GM12878 (cell line): ENCODE measurements around the gene NSG2. TPM values are rescaled to one million over a fixed set of nuclear protein-coding genes. Genes with fewer than 3 reads are reported as not detected.

Experiments used
- ATAC-seq: fragments of 200-7000 bp; cut with Tn5 transposase; 3 replicates; pipeline ENCODE4 v1.9.1; 2020; ENCODE audit warnings: mild to moderate bottlenecking, moderate library complexity
- BruUV-seq: library from RNA; stranded (reverse); fragments of 400-500 nt; replicated peaks from 2 replicates; lab custom pipeline; 2021; lab: Mats Ljungman, UMichigan
- CTCF ChIA-PET: fragments of 300-600 bp; sonication (Branson Sonifier 250); formaldehyde crosslinking; extraction: SDS; loops from one replicate; lab custom pipeline; 2021; ENCODE audit warnings: inconsistent platforms; lab: Yijun Ruan, JAX
- POLR2A ChIA-PET: fragments of 350-600 bp; formaldehyde crosslinking; extraction: SDS; loops from one replicate; lab custom pipeline; 2021; ENCODE audit warnings: inconsistent platforms; lab: Charles Lee
- RAD21 ChIA-PET: fragments of 300-600 bp; sonication (Branson Sonifier 250); formaldehyde crosslinking; loops from one replicate; lab custom pipeline; 2023; ENCODE audit warnings: antibody characterized with exemption; ENCODE audit not compliant: unreplicated experiment; lab: Charles Lee
- SMC1A ChIA-PET: fragments of 300-600 bp; sonication (Branson Sonifier 250); formaldehyde crosslinking; loops from one replicate; lab custom pipeline; 2023; ENCODE audit not compliant: unreplicated experiment, uncharacterized antibody; lab: Charles Lee
- DNase-seq: peaks from one replicate; pipeline ENCODE4 v3.0.0-alpha.2; 2011; ENCODE audit warnings: low read depth, low spot score
- FAIRE-seq: peaks from 3 replicates; lab custom pipeline; 2011; peaks lifted over from hg19 to GRCh38; lab: Jason Lieb, UNC
- H2AFZ ChIP-seq: 2 replicates; pipeline ENCODE4 v1.6.0; 2011; ENCODE audit warnings: low read depth, low read length, control low read depth; ENCODE audit not compliant: control insufficient read depth
- H3K27ac ChIP-seq: 2 replicates; pipeline ENCODE4 v1.5.1; 2011; ENCODE audit warnings: control low read depth; ENCODE audit not compliant: control insufficient read depth, insufficient read depth
- H3K27me3 ChIP-seq, 2 experiments: replicated peaks in 1 of 2; 2 replicates each; pipeline versions ENCODE4 v1.6.0 to v1.6.1; 2011; ENCODE audit warnings: low read length in 1 of 2; ENCODE audit not compliant: control insufficient read depth in 2 of 2, insufficient read depth in 2 of 2
- H3K36me3 ChIP-seq, 2 experiments: 2 replicates each; pipeline ENCODE4 v1.5.1; 2011; ENCODE audit warnings: low read length in 1 of 2; ENCODE audit not compliant: control insufficient read depth in 2 of 2, insufficient read depth in 2 of 2
- H3K4me1 ChIP-seq: 2 replicates; pipeline ENCODE4 v1.6.1; 2011; ENCODE audit warnings: mild to moderate bottlenecking, low read length, moderate library complexity, mixed read lengths; ENCODE audit not compliant: control insufficient read depth, insufficient read depth
- H3K4me2 ChIP-seq: 2 replicates; pipeline ENCODE4 v1.6.0; 2011; ENCODE audit warnings: control low read depth; ENCODE audit not compliant: control insufficient read depth, insufficient read depth
- H3K4me3 ChIP-seq: fragments of 200-600 bp; sonication (generic); 2 replicates; pipeline ENCODE4 v1.5.1; 2016
- H3K79me2 ChIP-seq: 2 replicates; pipeline ENCODE4 v1.6.0; 2011; ENCODE audit warnings: low read length; ENCODE audit not compliant: control insufficient read depth, insufficient read depth
- H3K9ac ChIP-seq: 2 replicates; pipeline ENCODE4 v1.8.0; 2011; ENCODE audit warnings: low read length, control low read depth, mixed read lengths; ENCODE audit not compliant: control insufficient read depth, insufficient read depth
- H3K9me3 ChIP-seq: replicated peaks from 3 replicates; pipeline ENCODE4 v1.5.1; 2011; ENCODE audit warnings: mild to moderate bottlenecking, low read length; ENCODE audit not compliant: control insufficient read depth, insufficient read depth
- H4K20me1 ChIP-seq: 2 replicates; pipeline ENCODE4 v1.6.0; 2011; ENCODE audit not compliant: control insufficient read depth, insufficient read depth
- JUNB ChIP-seq: IDR thresholded peaks from 2 replicates; pipeline ENCODE4 v1.6.1; 2016; ENCODE audit warnings: antibody characterized with exemption, mild to moderate bottlenecking
- MYB ChIP-seq: fragments of 150-350 bp; IDR thresholded peaks from 2 replicates; pipeline ENCODE4 v1.6.1; 2014; ENCODE audit warnings: mild to moderate bottlenecking, low read depth, low read length, borderline replicate concordance
- TCF7 ChIP-seq: IDR thresholded peaks from 2 replicates; pipeline ENCODE4 v1.6.1; 2014; ENCODE audit warnings: antibody characterized with exemption, borderline replicate concordance
- ZNF622 ChIP-seq: fragments of 450-650 bp; IDR thresholded peaks from 2 replicates; pipeline ENCODE4 v1.6.1; 2017; ENCODE audit warnings: mild to moderate bottlenecking, inconsistent platforms
- ZNF687 ChIP-seq: fragments of 450-650 bp; IDR thresholded peaks from 2 replicates; pipeline ENCODE4 v1.6.1; 2017; ENCODE audit warnings: mild to moderate bottlenecking, moderate library complexity
- WGBS: methylation state at CpG from one replicate; pipeline ENCODE4 v1.1.6; 2016; ENCODE audit warnings: low lambda C conversion rate; ENCODE audit not compliant: insufficient replicate concordance, insufficient coverage; ENCODE audit errors: missing lambda C conversion rate; 5-methylcytosine and 5-hydroxymethylcytosine counted together
- in situ Hi-C: fragments of 300-500 bp; cut with MboI; formaldehyde crosslinking; loops from 9 replicates; pipeline ENCODE4 v1.14.3; 2018; ENCODE audit warnings: mixed read lengths
- intact Hi-C: fragments of 100-400 bp; cut with micrococcal nuclease; formaldehyde crosslinking; loops from one replicate; pipeline ENCODE4 v1.14.2; 2022; ENCODE audit not compliant: unreplicated experiment
- polyA plus RNA-seq, 11 experiments: library from polyadenylated mRNA; depleted of rRNA in 4 of 11; unstranded in 6 of 11; stranded (reverse) in 5 of 11; fragments of >200 nt; fragmentation: Nextera tagmentation in 4 of 11; fragmentation: Illumina TruSeq in 1 of 11; extraction: Ambion mirVana in 4 of 11; extraction: Trizol in 1 of 11; gene quantifications; 1 replicate in 1 of 11; 2 replicates in 10 of 11; pipeline versions ENCODE4 v1.2.1 to v1.2.3, GENCODE V29; 2011 to 2016; ENCODE audit warnings: inconsistent platforms in 2 of 11, missing spikeins in 2 of 11, low read depth in 1 of 11
- total RNA-seq, 4 experiments: library from RNA; depleted of rRNA in 3 of 4; stranded (reverse); fragments of >200 nt in 3 of 4; fragmentation: Illumina TruSeq in 1 of 4; extraction: Trizol in 1 of 4; gene quantifications; 2 replicates each; pipeline versions ENCODE4 v1.2.1 to v1.2.3, GENCODE V29; 2013 to 2021

Gene NSG2
- total and polyA plus RNA-seq, 10 of the 15 experiments (the other 5 are each of a cell fraction or from before 2014, with no cell fraction given), result 0.04 to 0.14 TPM; not detected in 8

GRCh38 chr5:173998531-173998930, 47.0 kb upstream of the NSG2 start:
- H3K27me3 ChIP-seq, result no peaks in the 10 kb centered on the region; a peak in 1 of 4 replicates
- H3K4me1 ChIP-seq, result no peaks in the 10 kb centered on the region
- CTCF ChIA-PET, result no interaction called here
- H3K79me2 ChIP-seq, result no peaks in the 10 kb centered on the region
- 17% methylated on average over 4 of the region's 4 CpGs for WGBS
- no peak for DNase-seq
- H2AFZ ChIP-seq, result no peak overlapping the region
- SMC1A ChIA-PET, result interaction anchor here (0.5 kb wide), 1 partner anchor 1568 kb away, joined by 3 read pairs; no protein-coding TSS in a partner anchor
- no peak overlapping the region for H3K4me2 ChIP-seq
- TF ChIP-seq JUNB (no peak), MYB (no peak), ZNF622 (no peak), TCF7 (no peak), ZNF687 (no peak)
- no peaks in the 10 kb centered on the region for H3K9me3 ChIP-seq
- H3K9ac ChIP-seq, result no peak overlapping the region
- POLR2A ChIA-PET, result no interaction called here
- in situ Hi-C loops (no loop called here), intact Hi-C loops (no loop called here)
- RAD21 ChIA-PET, result no interaction called here
- H3K27ac ChIP-seq, result no peak overlapping the region
- H3K4me3 ChIP-seq, result no peak overlapping the region
- ATAC-seq, result no peak
- BruUV-seq, result no TSS peak
- H4K20me1 ChIP-seq, result no peaks in the 10 kb centered on the region
- H3K36me3 ChIP-seq, result no peaks in the 10 kb centered on the region
- FAIRE-seq, result no peak
